ENCODE measurements around the gene ADCY2.

Gene ADCY2

GRCh38 chr5:7671381-7671993, 275.5 kb downstream of the ADCY2 start:
- Histone ChIP-seq H3K36me3 (ENCODE audit: control insufficient read depth in 2 of 2, insufficient read depth in 1 of 2, low read length in 2 of 2) (no peaks in the 10 kb centered on the region), H3K9me3 (ENCODE audit: control insufficient read depth, insufficient read depth, low read depth, low read length) (no peaks in the 10 kb centered on the region), H3K27ac (ENCODE audit: extremely low read depth, low read depth, low read length) (no peak overlapping the region), H3K4me1 (ENCODE audit: control insufficient read depth, insufficient read depth, low read length) (no peaks in the 10 kb centered on the region), H3K4me3 (ENCODE audit: low read depth, low read length) (no peak overlapping the region)
- TF ChIP-seq SP7 (tag by site-specific recombination; IDR thresholded peaks at IDR 0.05): 0 out of 2 replicates have a peak, but pooled peaks have one; percentile 53
- TF ChIP-seq ZNF629 (tag by site-specific recombination; IDR thresholded peaks at IDR 0.05): no peak
- ChIA-PET POLR2A (interaction anchor here (0.6 kb wide), 1 partner anchor 16 kb away, joined by 3 read pairs; no protein-coding TSS in a partner anchor), CTCF (interaction anchor here (0.6 kb wide), 1 partner anchor 216 kb away, joined by 4 read pairs; no protein-coding TSS in a partner anchor)

GRCh38 chr5:7673658-7674057, 277.7 kb downstream of the ADCY2 start:
- TF ChIP-seq MYNN (tag by site-specific recombination; IDR thresholded peaks at IDR 0.05; ENCODE audit: borderline replicate concordance) (no peak), ZBTB48 (tag by site-specific recombination; IDR thresholded peaks at IDR 0.05) (no peak), IKZF3 (tag by site-specific recombination; IDR thresholded peaks at IDR 0.05) (no peak)
- Histone ChIP-seq H3K9me3 (ENCODE audit: control insufficient read depth, insufficient read depth, low read depth, low read length) (no peaks in the 10 kb centered on the region), H3K36me3 (ENCODE audit: control insufficient read depth in 2 of 2, insufficient read depth in 1 of 2, low read length in 2 of 2) (no peaks in the 10 kb centered on the region), H3K4me1 (ENCODE audit: control insufficient read depth, insufficient read depth, low read length) (no peaks in the 10 kb centered on the region), H3K4me3 (ENCODE audit: low read depth, low read length) (no peak overlapping the region), H3K27ac (ENCODE audit: extremely low read depth, low read depth, low read length) (no peak overlapping the region)
- POLR2A ChIA-PET: no interaction called here
- CTCF ChIA-PET: no interaction called here

- CTCF ChIA-PET: interaction anchor here (1.2 kb wide), 1 partner anchor 13 kb away, joined by 3 read pairs; no protein-coding TSS in a partner anchor
Observed at GRCh38 chr5:7676455-7676854, 280.5 kb downstream of the ADCY2 start.

GRCh38 chr5:7678030-7678429, 282.1 kb downstream of the ADCY2 start:
- Histone ChIP-seq H3K27ac (ENCODE audit: extremely low read depth, low read depth, low read length) (no peak overlapping the region), H3K4me3 (ENCODE audit: low read depth, low read length) (no peak overlapping the region), H3K4me1 (ENCODE audit: control insufficient read depth, insufficient read depth, low read length) (no peaks in the 10 kb centered on the region), H3K36me3 (ENCODE audit: control insufficient read depth in 2 of 2, insufficient read depth in 1 of 2, low read length in 2 of 2) (no peaks in the 10 kb centered on the region), H3K9me3 (ENCODE audit: control insufficient read depth, insufficient read depth, low read depth, low read length) (no peaks in the 10 kb centered on the region)
- ChIA-PET CTCF (no interaction called here), POLR2A (no interaction called here)
- TF ChIP-seq ZXDB (tag by site-specific recombination; IDR thresholded peaks at IDR 0.05): no peak
- no peak for TF ChIP-seq ZNF707 (tag by site-specific recombination; IDR thresholded peaks at IDR 0.05)
- no peak for TF ChIP-seq KLF10 (tag by site-specific recombination; IDR thresholded peaks at IDR 0.05)
- TF ChIP-seq ZNF341 (tag by site-specific recombination; IDR thresholded peaks at IDR 0.05; ENCODE audit: low read depth): no peak
- TF ChIP-seq ZNF394 (tag by site-specific recombination; IDR thresholded peaks at IDR 0.05; ENCODE audit: borderline replicate concordance): no peak
- no peak for TF ChIP-seq ZNF670 (tag by site-specific recombination; IDR thresholded peaks at IDR 0.05; ENCODE audit: low read depth)
- no peak for TF ChIP-seq ZFP41 (tag by site-specific recombination; IDR thresholded peaks at IDR 0.05; ENCODE audit: borderline replicate concordance)
- no peak for TF ChIP-seq ZNF184 (tag by site-specific recombination; IDR thresholded peaks at IDR 0.05)
- TF ChIP-seq ZBTB26 (tag by site-specific recombination; optimal IDR thresholded peaks at IDR 0.05): no peak
- TF ChIP-seq PRDM2 (tag by site-specific recombination; IDR thresholded peaks at IDR 0.05; ENCODE audit: borderline replicate concordance): no peak

More at GRCh38 chr5:7676455-7676854, 280.5 kb downstream of the ADCY2 start:
- TF ChIP-seq ZFHX2 (tag by site-specific recombination; conservative IDR thresholded peaks at IDR 0.05): no peak
- TF ChIP-seq ZSCAN23 (tag by site-specific recombination; IDR thresholded peaks at IDR 0.05): no peak
- TF ChIP-seq ZNF513 (tag by site-specific recombination; IDR thresholded peaks at IDR 0.05): no peak
- TF ChIP-seq ZBTB21 (tag by site-specific recombination; IDR thresholded peaks at IDR 0.05): no peak
- no peak for TF ChIP-seq ZNF175 (tag by site-specific recombination; IDR thresholded peaks at IDR 0.05)
- no peak for TF ChIP-seq ZNF37A (tag by site-specific recombination; IDR thresholded peaks at IDR 0.05)
- no peak for TF ChIP-seq ZNF654 (tag by site-specific recombination; IDR thresholded peaks at IDR 0.05; ENCODE audit: low read depth)
- TF ChIP-seq ZFP37 (tag by site-specific recombination; IDR thresholded peaks at IDR 0.05): no peak
- POLR2A ChIA-PET: no interaction called here
- Histone ChIP-seq H3K36me3 (ENCODE audit: control insufficient read depth in 2 of 2, insufficient read depth in 1 of 2, low read length in 2 of 2) (no peaks in the 10 kb centered on the region), H3K4me1 (ENCODE audit: control insufficient read depth, insufficient read depth, low read length) (no peaks in the 10 kb centered on the region), H3K27ac (ENCODE audit: extremely low read depth, low read depth, low read length) (no peak overlapping the region), H3K4me3 (ENCODE audit: low read depth, low read length) (no peak overlapping the region), H3K9me3 (ENCODE audit: control insufficient read depth, insufficient read depth, low read depth, low read length) (no peaks in the 10 kb centered on the region)

All from HEK293 (cell line).